Hepatocyte (in vitro differentiated cells): Measurements from ENCODE around the gene SAMD3. TPM values are rescaled to one million over a fixed set of nuclear protein-coding genes. Genes with fewer than 3 reads are reported as not detected.
"Not testable (repeated sequence)": the region's sequence is repeated elsewhere in the genome, so short reads cannot be mapped to it uniquely, and the experiment has no call there.

ENCODE experiments used
- DNase-seq: peaks from one replicate; pipeline ENCODE4 v3.0.0-alpha.2; 2016; ENCODE audit warnings: low spot score
- H2AFZ ChIP-seq: fragments of 200-600 bp; sonication (generic); 2 replicates; pipeline ENCODE4 v1.6.0; 2016; ENCODE audit warnings: antibody characterized with exemption, mild to moderate bottlenecking
- H3K27ac ChIP-seq: fragments of 200-600 bp; sonication (generic); 2 replicates; pipeline ENCODE4 v1.5.1; 2016; ENCODE audit warnings: mild to moderate bottlenecking
- H3K27me3 ChIP-seq: fragments of 200-600 bp; sonication (generic); 2 replicates; pipeline ENCODE4 v1.6.1; 2016
- H3K36me3 ChIP-seq: fragments of 200-600 bp; sonication (generic); replicated peaks from 2 replicates; pipeline ENCODE4 v1.5.1; 2016; ENCODE audit warnings: low read depth; ENCODE audit not compliant: insufficient read depth
- H3K4me1 ChIP-seq: fragments of 200-600 bp; sonication (generic); 2 replicates; pipeline ENCODE4 v1.5.1; 2016; ENCODE audit warnings: mild to moderate bottlenecking, moderate library complexity; ENCODE audit not compliant: insufficient read depth
- H3K4me2 ChIP-seq: fragments of 200-600 bp; sonication (generic); 2 replicates; pipeline ENCODE4 v1.6.0; 2016
- H3K4me3 ChIP-seq: fragments of 200-600 bp; sonication (generic); 2 replicates; pipeline ENCODE4 v1.5.1; 2016; ENCODE audit warnings: mild to moderate bottlenecking
- H3K79me2 ChIP-seq: fragments of 200-600 bp; sonication (generic); 2 replicates; pipeline ENCODE4 v1.6.0; 2017; ENCODE audit warnings: mild to moderate bottlenecking
- H3K9me2 ChIP-seq: fragments of 200-600 bp; sonication (generic); replicated peaks from 2 replicates; pipeline ENCODE4 v1.6.0; 2017; ENCODE audit warnings: mild to moderate bottlenecking; ENCODE audit not compliant: insufficient read depth
- H3K9me3 ChIP-seq: fragments of 200-600 bp; sonication (generic); 2 replicates; pipeline ENCODE4 v1.5.1; 2016; ENCODE audit warnings: low read depth, mild to moderate bottlenecking
- H4K20me1 ChIP-seq: fragments of 200-600 bp; sonication (generic); 2 replicates; pipeline ENCODE4 v1.6.0; 2016; ENCODE audit warnings: mild to moderate bottlenecking; ENCODE audit not compliant: insufficient read depth, poor library complexity, severe bottlenecking
- CTCF ChIP-seq: fragments of 200-600 bp; sonication (generic); IDR thresholded peaks from 2 replicates; pipeline ENCODE4 v1.5.1; 2016; ENCODE audit warnings: antibody characterized with exemption, mild to moderate bottlenecking; ENCODE audit not compliant: poor library complexity
- EZH2 ChIP-seq: fragments of 200-600 bp; sonication (generic); IDR thresholded peaks from 2 replicates; pipeline ENCODE4 v1.6.1; 2016; ENCODE audit warnings: antibody characterized with exemption, mild to moderate bottlenecking, borderline replicate concordance
- EZH2phosphoT487 ChIP-seq: fragments of 200-600 bp; sonication (generic); IDR thresholded peaks from one replicate; pipeline ENCODE4 v1.6.1; 2018; ENCODE audit warnings: antibody characterized with exemption, mild to moderate bottlenecking, low read depth, moderate library complexity; ENCODE audit not compliant: unreplicated experiment, severe bottlenecking
- WGBS: methylation state at CpG from one replicate; pipeline ENCODE4 v1.1.6; 2016; ENCODE audit warnings: low lambda C conversion rate; ENCODE audit errors: missing lambda C conversion rate; 5-methylcytosine and 5-hydroxymethylcytosine counted together
- polyA plus RNA-seq: library from polyadenylated mRNA; unstranded; fragments of >200 nt; fragmentation: Nextera tagmentation; extraction: Ambion mirVana; gene quantifications from 2 replicates; pipeline ENCODE4 v1.2.1, GENCODE V29; 2016
- total RNA-seq: library from RNA; depleted of rRNA; stranded (reverse); fragments of >200 nt; gene quantifications from 2 replicates; pipeline ENCODE4 v1.2.3, GENCODE V29; 2014

SAMD3 gene
- total and polyA plus RNA-seq, 2 experiments from 2014 or later = 0.81 to 2.2 TPM

DNA sequence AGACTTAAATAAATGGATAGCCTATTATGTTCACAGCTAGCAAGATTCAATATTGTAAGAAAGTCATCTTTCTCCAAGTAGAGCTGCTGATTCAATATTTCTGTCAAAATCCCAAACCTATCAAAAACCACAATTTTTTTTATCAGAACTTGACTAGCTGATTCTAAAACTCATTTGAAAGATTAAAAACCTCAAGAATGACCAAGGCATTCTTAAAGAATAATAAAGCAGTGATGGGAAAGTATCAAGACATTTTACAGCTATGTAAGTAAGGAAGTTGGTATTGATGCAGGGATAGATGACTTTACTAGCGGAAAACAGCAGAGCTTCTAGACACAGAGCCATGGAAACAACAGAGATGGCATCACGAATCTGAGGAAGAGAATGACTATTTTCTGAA, 64.7 kb downstream of the SAMD3 start:
- TF ChIP-seq EZH2 (no peak), EZH2phosphoT487 (no peak), CTCF (no peak)
- Histone ChIP-seq H3K4me2 (no peak overlapping the region), H3K4me1 (no peaks in the 10 kb centered on the region), H3K27ac (no peak overlapping the region), H3K79me2 (no peaks in the 10 kb centered on the region), H3K4me3 (no peak overlapping the region), H3K9me3 (no peaks in the 10 kb centered on the region), H4K20me1 (no peaks in the 10 kb centered on the region), H3K36me3 (no peaks in the 10 kb centered on the region), H3K9me2 (no peaks in the 10 kb centered on the region), H3K27me3 (no peaks in the 10 kb centered on the region), H2AFZ (no peak overlapping the region)
- 96% methylated on average over 2 of the region's 2 CpGs for WGBS
- DNase-seq = no peak

DNA sequence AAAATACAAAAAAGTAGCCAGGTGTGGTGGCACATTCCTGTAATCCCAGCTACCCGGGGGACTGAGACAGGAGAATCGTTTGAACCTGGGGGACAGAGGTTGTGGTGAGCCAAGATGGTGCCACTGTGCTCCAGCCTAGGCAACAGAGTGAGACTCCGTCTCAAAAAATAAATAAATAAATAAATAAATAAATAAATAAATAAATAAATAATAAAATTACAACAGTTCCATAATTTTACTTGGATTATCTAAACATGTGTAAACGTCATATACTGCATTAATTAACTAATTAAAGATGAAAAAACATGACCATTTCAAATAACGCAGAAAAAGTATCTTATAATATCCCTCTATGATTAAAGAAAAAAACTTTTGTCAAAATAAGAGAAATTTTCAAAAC, 65.8 kb downstream of the SAMD3 start:
- Histone ChIP-seq H3K79me2 (no peaks in the 10 kb centered on the region), H3K27ac (no peak overlapping the region), H3K4me3 (no peak overlapping the region), H3K4me1 (no peaks in the 10 kb centered on the region), H4K20me1 (no peaks in the 10 kb centered on the region), H3K9me2 (no peaks in the 10 kb centered on the region), H3K36me3 (no peaks in the 10 kb centered on the region), H3K27me3 (no peaks in the 10 kb centered on the region), H3K9me3 (no peaks in the 10 kb centered on the region), H3K4me2 (no peak overlapping the region), H2AFZ (no peak overlapping the region)
- no peak for TF ChIP-seq EZH2phosphoT487
- TF ChIP-seq EZH2 = no peak
- no peak for DNase-seq
- 97% methylated on average over 5 of the region's 5 CpGs for WGBS

DNA sequence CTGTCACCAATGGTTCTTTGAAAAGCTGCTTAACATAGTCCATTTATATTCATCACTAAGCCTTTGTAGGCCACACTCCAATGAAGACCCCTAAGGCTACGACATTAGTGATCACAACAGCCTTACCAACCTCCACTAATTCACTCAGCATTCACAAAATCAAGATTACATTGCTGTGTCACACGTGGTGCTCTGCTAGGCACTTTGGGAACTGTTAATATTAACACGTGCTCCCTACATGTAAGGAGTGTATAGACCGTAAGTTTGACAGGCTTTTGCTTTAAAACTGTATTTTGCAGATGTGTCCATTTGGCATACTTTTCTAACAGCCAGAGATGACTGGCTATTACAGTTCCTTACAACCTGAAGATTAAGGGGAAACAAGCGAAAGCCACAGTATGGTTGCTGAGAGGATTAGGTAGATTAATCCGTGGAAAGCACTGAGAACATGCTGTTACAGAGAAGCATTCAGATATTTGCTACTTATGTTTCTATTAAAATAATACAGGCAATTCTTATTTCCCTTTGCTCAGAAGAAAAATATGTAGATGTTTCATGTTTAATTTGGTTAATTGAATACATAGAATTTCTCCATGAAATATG, 69.7 kb downstream of the SAMD3 start:
- H3K4me1 ChIP-seq = no peaks in the 10 kb centered on the region
- H4K20me1 ChIP-seq = no peaks in the 10 kb centered on the region
- no peak for TF ChIP-seq CTCF
- TF ChIP-seq EZH2phosphoT487 = no peak
- no peak for TF ChIP-seq EZH2
- H3K27ac ChIP-seq = no peak overlapping the region
- no peak overlapping the region for H2AFZ ChIP-seq
- no peak overlapping the region for H3K4me2 ChIP-seq
- H3K4me3 ChIP-seq = no peak overlapping the region
- H3K27me3 ChIP-seq = no peaks in the 10 kb centered on the region
- no peak for DNase-seq
- H3K9me3 ChIP-seq = no peaks in the 10 kb centered on the region
- no peaks in the 10 kb centered on the region for H3K36me3 ChIP-seq
- H3K9me2 ChIP-seq = no peaks in the 10 kb centered on the region
- WGBS = 82% methylated on average over 6 of the region's 6 CpGs
- H3K79me2 ChIP-seq = no peaks in the 10 kb centered on the region

DNA sequence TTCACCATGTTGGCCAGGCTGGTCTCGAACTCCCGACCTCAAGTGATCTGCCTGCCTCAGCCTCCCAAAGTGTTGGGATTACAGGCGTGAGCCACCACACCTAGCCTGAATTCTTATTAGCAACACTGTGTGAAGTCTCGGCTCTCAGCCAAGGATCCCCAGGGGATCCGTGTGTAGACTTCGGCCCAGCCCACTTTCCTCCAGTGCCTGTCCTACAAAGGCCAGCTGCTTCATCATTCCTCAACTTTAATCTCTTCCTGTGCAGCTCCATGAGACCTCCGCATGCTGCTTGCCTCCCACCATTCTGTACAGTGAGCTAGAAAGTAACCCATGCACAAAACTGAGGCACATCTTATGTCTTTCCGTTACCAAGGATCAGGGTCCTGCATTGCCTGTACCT, 71.8 kb downstream of the SAMD3 start:
- no peak overlapping the region for H3K4me3 ChIP-seq
- H3K4me2 ChIP-seq = no peak overlapping the region
- no peaks in the 10 kb centered on the region for H3K79me2 ChIP-seq
- no peaks in the 10 kb centered on the region for H4K20me1 ChIP-seq
- H3K9me3 ChIP-seq = no peaks in the 10 kb centered on the region
- H3K36me3 ChIP-seq = no peaks in the 10 kb centered on the region
- no peak for DNase-seq
- TF ChIP-seq EZH2 (no peak), EZH2phosphoT487 (no peak), CTCF (no peak)
- H2AFZ ChIP-seq = no peak overlapping the region
- no peaks in the 10 kb centered on the region for H3K27me3 ChIP-seq
- H3K27ac ChIP-seq = no peak overlapping the region
- no peaks in the 10 kb centered on the region for H3K9me2 ChIP-seq
- WGBS = 81% methylated on average over 8 of the region's 8 CpGs
- no peaks in the 10 kb centered on the region for H3K4me1 ChIP-seq

- H3K9me2 ChIP-seq, DNase-seq, H3K4me3 ChIP-seq, H4K20me1 ChIP-seq, H3K4me2 ChIP-seq, H3K79me2 ChIP-seq, H3K36me3 ChIP-seq, H3K27me3 ChIP-seq, H3K9me3 ChIP-seq, H3K4me1 ChIP-seq, H2AFZ ChIP-seq, H3K27ac ChIP-seq: not testable (repeated sequence)
- 98% methylated on average over 2 of the region's 2 CpGs for WGBS
These were observed 73.7 kb downstream of the SAMD3 start for GRCh38 chr6:130149016-130149415.
